ENCODE data around the gene SELL.
"Not testable (repeated sequence)": the region's sequence is repeated elsewhere in the genome, so short reads cannot be mapped to it uniquely, and the experiment has no call there.

Gene SELL

DNA sequence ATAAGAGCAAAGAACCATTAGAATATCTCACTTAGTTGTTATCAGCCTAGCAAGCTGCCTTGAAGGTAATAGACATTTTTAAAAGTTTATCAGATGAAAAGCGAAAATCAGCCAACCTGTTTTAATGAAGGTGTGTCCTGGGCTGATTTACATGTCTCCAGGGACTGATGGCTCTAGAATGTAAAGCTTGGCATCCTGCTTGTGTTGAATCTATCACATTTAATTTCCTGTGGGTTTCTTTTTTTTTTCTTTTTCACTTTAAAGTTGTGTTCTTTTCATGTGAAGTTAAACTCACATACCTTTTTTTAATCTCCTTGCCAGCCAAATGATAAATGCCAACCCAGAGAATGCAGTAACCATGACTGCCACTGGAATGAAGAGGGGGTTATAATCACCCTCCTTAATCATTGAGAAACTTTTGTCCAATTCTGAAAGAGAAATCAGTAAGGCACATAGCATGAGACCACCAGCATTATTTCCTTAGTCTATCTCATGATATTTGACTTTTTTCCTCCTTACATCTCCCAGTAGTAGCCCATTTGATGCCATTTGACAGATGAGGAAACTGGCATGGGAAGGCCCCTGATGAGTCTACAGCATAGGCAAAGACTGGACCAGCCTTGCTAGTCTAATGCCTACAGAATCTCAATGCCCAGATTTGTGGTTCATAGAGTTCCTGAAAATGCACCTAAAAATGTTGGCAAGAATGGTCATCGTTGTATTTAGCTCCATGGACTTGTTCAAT lies 10.0 kb downstream of the SELL start:
- no peak for DNase-seq

DNA sequence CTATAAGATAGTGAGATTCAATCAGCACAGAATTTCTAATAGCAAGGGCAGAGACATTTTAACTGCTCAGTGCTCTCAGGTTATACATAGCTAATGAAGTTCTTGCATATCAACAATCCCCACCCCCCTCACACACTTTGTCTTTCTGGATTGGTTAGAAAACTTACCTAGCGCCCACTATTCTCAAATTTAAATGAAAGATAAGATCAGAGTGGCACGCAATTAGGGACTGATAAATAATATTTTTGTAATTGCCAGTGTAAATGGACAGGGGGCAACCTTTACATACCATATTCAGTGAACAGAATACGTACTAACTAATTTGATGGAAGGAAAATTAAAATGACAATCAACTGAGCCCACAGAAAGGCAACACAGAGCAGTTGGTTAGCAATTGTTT lies 11.7 kb downstream of the SELL start:
- no peak for DNase-seq

DNA sequence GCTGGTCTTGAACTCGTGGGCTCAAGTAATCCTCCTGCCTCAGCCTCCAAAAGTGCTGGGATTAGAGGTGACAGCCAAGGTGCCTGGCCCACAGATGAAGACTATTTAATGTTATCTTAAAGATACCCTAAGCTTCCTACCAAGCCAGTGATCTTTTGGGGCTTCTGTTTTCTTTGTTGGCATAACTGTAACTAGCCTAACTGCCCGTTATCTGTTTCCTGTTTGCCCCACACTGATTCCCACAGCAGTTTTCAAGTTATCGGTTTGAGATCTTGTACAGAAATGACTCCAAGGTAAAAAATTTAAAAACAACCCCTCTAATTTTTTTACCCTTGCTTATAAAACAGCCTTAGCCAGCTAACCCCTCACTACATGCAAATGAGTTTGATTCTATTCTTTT lies 12.4 kb downstream of the SELL start:
- DNase-seq = no peak

DNA sequence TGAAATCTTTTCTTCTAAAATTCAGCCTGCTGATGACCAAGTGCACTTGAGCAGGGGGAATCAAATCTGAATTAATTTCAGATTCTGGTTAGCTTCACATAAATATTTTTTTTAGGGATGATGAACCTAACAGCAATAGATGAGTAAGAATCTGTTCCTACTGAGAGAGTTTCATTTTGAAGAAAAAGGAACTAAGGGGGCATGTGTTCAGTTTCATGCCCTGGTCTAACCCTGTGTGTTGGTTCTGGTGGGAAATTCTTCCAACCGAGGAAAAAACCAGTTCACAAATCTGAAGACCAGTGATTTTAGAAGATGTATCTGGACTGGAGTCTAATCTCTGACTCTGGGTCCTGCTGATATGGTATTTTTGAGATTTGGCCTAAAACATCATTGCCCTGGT lies 13.7 kb downstream of the SELL start:
- DNase-seq = no peak

GRCh38 chr1:169696273-169697100 lies 14.9 kb downstream of the SELL start:
- no peak for DNase-seq

GRCh38 chr1:169694304-169695075 lies 16.9 kb downstream of the SELL start:
- DNase-seq = no peak

- DNase-seq = no peak
These were observed 18.5 kb downstream of the SELL start for GRCh38 chr1:169692756-169693460.

- DNase-seq = no peak
These were observed 20.9 kb downstream of the SELL start for GRCh38 chr1:169690489-169690888.

- no peak for DNase-seq
These were observed 22.0 kb downstream of the SELL start for GRCh38 chr1:169689395-169689794.

- not testable (repeated sequence) for DNase-seq
These were observed 23.0 kb downstream of the SELL start for GRCh38 chr1:169688377-169688776.

- no peak for DNase-seq
These were observed 27.8 kb downstream of the SELL start for GRCh38 chr1:169683661-169684060.

- DNase-seq = not testable (repeated sequence)
These were observed 28.3 kb downstream of the SELL start for GRCh38 chr1:169683168-169683567.

DNA sequence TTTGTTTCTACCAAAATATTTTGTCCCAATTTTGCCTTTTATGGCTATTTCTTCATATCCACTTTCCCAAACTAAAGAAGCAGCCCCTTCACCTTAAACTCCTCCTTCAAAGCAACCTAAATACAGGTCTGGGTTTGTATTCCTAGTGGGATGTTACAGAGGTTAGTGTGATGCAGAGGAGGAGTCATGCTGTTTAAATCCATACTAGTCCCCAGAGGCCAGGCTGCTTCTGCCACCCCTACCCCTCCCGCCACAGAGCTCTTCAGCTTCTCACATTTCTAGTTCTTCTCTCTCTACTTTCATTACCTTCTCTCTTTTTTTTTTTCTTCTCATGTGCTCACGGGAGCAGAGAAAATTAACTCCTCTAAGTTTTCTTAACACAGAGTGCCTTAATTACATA lies 29.3 kb downstream of the SELL start:
- no peak for DNase-seq

GRCh38 chr1:169681140-169681539 lies 30.3 kb downstream of the SELL start:
- DNase-seq = no peak

DNA sequence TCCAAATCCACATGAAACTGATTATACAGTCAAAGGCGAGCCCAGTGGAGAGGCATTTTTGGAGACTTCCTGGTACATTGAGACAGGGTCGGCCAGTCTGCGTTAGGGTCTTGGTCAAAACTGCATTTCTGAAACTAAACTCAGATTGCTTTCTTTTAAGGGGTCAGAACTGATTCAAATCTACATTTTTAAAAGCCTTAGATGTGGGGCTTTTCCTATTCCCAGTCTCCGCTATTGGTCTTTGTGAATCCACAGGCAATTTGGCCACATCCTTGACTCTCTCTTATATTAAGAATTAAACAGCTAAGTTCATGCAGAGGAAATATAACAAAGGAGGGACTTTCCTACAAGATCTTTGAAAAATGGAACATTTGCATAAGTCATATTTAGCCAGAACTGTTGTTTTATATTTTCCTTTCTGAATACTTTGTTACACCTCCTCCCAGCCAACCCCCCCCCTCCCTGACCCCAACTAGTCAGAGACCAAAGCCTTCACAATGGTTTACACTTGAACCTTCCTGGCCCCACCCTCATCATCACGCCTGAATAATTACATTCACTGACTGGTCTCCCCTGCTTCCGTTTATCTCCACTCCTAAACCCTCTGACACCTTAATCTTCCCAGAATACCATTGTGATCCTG lies 30.9 kb downstream of the SELL start:
- DNase-seq = no peak

DNA sequence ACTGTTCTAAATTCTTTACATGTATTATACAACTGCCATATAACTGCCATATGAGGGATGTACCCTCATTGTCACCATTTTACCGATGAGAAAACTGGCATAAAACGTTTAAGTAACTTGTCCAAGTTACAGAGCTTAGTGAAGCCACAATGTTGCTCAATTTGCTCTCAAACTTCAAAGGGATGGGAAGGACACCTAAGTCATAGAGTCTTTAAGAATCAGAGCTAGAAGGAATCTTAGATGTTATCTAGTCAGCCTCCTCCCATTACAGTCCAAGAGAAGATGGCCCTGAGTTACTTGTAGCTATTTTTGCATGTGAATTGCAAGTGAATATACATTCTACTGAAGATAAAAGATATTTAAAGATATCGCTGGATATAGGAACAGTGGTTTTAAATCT lies 31.7 kb downstream of the SELL start:
- no peak for DNase-seq

- no peak for DNase-seq
These were observed 35.4 kb downstream of the SELL start for GRCh38 chr1:169676001-169676400.

DNA sequence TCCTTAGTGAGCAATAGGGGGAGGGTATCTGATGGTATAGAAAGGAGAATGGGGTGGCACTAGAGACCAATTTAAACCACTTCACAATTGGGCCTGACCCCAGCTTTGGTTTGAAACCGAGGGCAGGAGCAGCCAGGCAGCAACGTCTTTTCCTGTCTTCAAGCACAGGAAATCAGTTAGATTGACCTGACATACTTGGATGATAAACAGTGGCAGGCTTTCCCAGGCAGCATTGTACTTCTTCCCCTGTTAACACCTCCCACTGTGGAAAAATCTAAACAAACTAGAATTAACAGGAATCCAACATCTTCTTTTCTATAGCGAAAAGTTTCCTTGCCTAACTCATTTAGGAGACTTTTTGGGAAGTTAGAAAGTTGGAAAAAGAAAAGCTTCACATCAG lies 40.6 kb downstream of the SELL start:
- no peak for DNase-seq

DNA sequence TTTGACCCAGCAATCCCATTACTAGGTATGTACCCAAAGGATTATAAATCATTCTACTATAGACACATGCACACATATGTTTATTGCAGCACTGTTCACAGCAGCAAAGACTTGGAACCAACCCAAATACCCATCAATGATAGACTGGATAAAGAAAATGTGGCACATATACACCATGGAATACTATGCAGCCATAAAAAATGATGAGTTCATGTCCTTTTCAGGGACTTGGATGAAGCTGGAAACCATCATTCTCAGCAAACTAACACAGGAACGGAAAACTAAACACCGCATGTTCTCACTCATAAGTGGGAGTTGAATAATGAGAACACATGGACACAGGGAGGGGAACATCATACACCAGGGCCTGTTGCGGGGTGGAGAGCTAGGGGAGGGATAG lies 41.2 kb downstream of the SELL start:
- DNase-seq = not testable (repeated sequence)

- not testable (repeated sequence) for DNase-seq
These were observed 43.5 kb downstream of the SELL start for GRCh38 chr1:169667699-169668596.

DNA sequence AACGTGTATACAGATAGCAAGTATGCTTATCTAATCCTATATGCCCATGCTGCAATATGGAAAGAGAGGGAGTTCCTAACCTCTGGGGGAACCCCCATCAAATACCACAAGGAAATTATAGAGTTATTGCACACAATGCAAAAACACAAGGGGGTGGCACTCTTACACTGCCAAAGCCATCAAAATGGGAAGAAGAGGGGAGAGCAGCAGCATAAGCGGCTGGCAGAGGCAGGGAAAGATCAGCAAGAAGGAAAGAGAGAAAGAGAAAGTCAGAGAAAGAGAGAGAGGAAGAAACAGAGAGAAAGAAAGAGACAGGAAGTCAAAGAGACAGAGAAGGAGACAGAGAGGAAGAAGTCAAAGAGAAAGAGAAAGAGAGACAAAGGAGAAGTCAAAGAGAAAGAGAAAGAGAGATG lies 44.2 kb downstream of the SELL start:
- DNase-seq = not testable (repeated sequence)

All from activated CD8-positive, alpha-beta memory T cell treated with anti-CD3 and anti-CD28 coated beads, Interleukin-2, amount 50 U/mL, for 48 hours (primary cell).